Measurements from ENCODE around the gene TAS1R2. TPM values are rescaled to one million over a fixed set of nuclear protein-coding genes. Genes with fewer than 3 reads are reported as not detected.
"Not testable (repeated sequence)": the region's sequence is repeated elsewhere in the genome, so short reads cannot be mapped to it uniquely, and the experiment has no call there.

The TAS1R2 gene
- total RNA-seq, 5 donors from 2014 or later (not counting 1 experiment from before 2014, with no cell fraction given): not detected

GRCh38 chr1:18856435-18856834 lies 3.0 kb downstream of the TAS1R2 start:
- no peaks in the 10 kb centered on the region for H3K4me1 Mint-ChIP-seq
- H3K4me3 ChIP-seq (ENCODE audit: control insufficient read depth in 1 of 2, extremely low read depth in 1 of 2, low read length in 1 of 2): no peak overlapping the region
- POLR2A ChIA-PET: no interaction called here
- no peaks in the 10 kb centered on the region for H3K36me3 ChIP-seq (ENCODE audit: control insufficient read depth in 2 of 2, extremely low read depth in 1 of 2, insufficient read depth in 1 of 2, low read length in 1 of 2)
- ATAC-seq (replicated peaks in 1 of 4) (no peak), DNase-seq (no peak)
- H3K27me3 ChIP-seq (replicated peaks in 1 of 2; ENCODE audit: control insufficient read depth in 2 of 2, extremely low read depth in 1 of 2, insufficient read depth in 2 of 2, low read length in 1 of 2): peaks cover 0 to 20% of the 10 kb centered on the region in 2 experiments
- H3K4me3 Mint-ChIP-seq: no peak overlapping the region
- H3K27me3 Mint-ChIP-seq: peaks cover 11 to 12% of the 10 kb centered on the region in 2 donors
- no CpG with 5 or more reads among the region's 1 CpG for WGBS (ENCODE audit: insufficient coverage)
- H3K27ac Mint-ChIP-seq: no peak overlapping the region
- H3K27ac ChIP-seq (ENCODE audit: low read length): no peak overlapping the region
- H3K9me3 ChIP-seq: no peaks in the 10 kb centered on the region
- no peaks in the 10 kb centered on the region for H3K9me3 Mint-ChIP-seq
- CTCF ChIA-PET: no interaction called here
- no peaks in the 10 kb centered on the region for H3K36me3 Mint-ChIP-seq
- H3K4me1 ChIP-seq (ENCODE audit: control insufficient read depth in 1 of 2, extremely low read depth in 1 of 2, insufficient read depth in 2 of 2, low read length in 2 of 2): no peaks in the 10 kb centered on the region

DNA sequence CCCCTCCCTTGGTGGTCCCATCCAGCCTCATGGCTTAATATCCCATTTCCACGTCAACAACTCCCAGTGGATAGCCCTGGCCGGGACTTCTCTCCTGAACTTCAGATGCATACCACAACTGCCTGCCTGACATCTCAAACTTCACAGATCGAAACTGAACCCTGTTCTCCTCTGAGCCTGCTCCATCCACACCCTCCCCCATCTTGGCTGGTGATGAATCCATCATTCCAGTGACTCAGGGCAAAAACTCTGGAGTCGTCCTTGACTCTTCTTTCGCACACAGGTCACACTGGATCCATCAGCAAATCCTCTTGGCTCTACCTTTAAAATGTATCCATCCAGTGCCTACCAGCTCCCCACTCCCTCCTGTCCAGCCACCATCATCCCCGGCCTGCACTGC lies 3.9 kb downstream of the TAS1R2 start:
- ATAC-seq (replicated peaks in 1 of 4) (no peak), DNase-seq (no peak)
- H3K4me1 ChIP-seq (ENCODE audit: control insufficient read depth in 1 of 2, extremely low read depth in 1 of 2, insufficient read depth in 2 of 2, low read length in 2 of 2): no peaks in the 10 kb centered on the region
- no peaks in the 10 kb centered on the region for H3K9me3 ChIP-seq
- H3K4me1 Mint-ChIP-seq: no peaks in the 10 kb centered on the region
- ChIA-PET CTCF (interaction anchor here in 1 of 2 donors (0.5 kb wide), 1 partner anchor 71 kb away, joined by 4 read pairs; no protein-coding TSS in a partner anchor), POLR2A (no interaction called here)
- peaks cover 11 to 12% of the 10 kb centered on the region in 2 donors for H3K27me3 Mint-ChIP-seq
- no peak overlapping the region for H3K4me3 Mint-ChIP-seq
- peaks cover 0 to 26% of the 10 kb centered on the region in 2 experiments for H3K27me3 ChIP-seq (replicated peaks in 1 of 2; ENCODE audit: control insufficient read depth in 2 of 2, extremely low read depth in 1 of 2, insufficient read depth in 2 of 2, low read length in 1 of 2)
- no peak overlapping the region for H3K27ac Mint-ChIP-seq
- H3K9me3 Mint-ChIP-seq: no peaks in the 10 kb centered on the region
- no peak overlapping the region for H3K27ac ChIP-seq (ENCODE audit: low read length)
- no peak overlapping the region for H3K4me3 ChIP-seq (ENCODE audit: control insufficient read depth in 1 of 2, extremely low read depth in 1 of 2, low read length in 1 of 2)
- no peaks in the 10 kb centered on the region for H3K36me3 Mint-ChIP-seq
- WGBS (ENCODE audit: insufficient coverage): 68% methylated on average over 6 of the region's 6 CpGs
- H3K36me3 ChIP-seq (ENCODE audit: control insufficient read depth in 2 of 2, extremely low read depth in 1 of 2, insufficient read depth in 1 of 2, low read length in 1 of 2): no peaks in the 10 kb centered on the region

- Mint-ChIP-seq H3K27ac (no peak overlapping the region), H3K27me3 (peaks cover 11 to 12% of the 10 kb centered on the region in 2 donors), H3K4me3 (no peak overlapping the region), H3K4me1 (no peaks in the 10 kb centered on the region), H3K9me3 (no peaks in the 10 kb centered on the region), H3K36me3 (no peaks in the 10 kb centered on the region)
- ATAC-seq (replicated peaks in 1 of 4) (no peak), DNase-seq (no peak)
- Histone ChIP-seq H3K4me3 (ENCODE audit: control insufficient read depth in 1 of 2, extremely low read depth in 1 of 2, low read length in 1 of 2) (no peak overlapping the region), H3K4me1 (ENCODE audit: control insufficient read depth in 1 of 2, extremely low read depth in 1 of 2, insufficient read depth in 2 of 2, low read length in 2 of 2) (no peaks in the 10 kb centered on the region), H3K9me3 (no peaks in the 10 kb centered on the region), H3K27me3 (replicated peaks in 1 of 2; ENCODE audit: control insufficient read depth in 2 of 2, extremely low read depth in 1 of 2, insufficient read depth in 2 of 2, low read length in 1 of 2) (peaks cover 0 to 34% of the 10 kb centered on the region in 2 experiments), H3K27ac (ENCODE audit: low read length) (no peak overlapping the region), H3K36me3 (ENCODE audit: control insufficient read depth in 2 of 2, extremely low read depth in 1 of 2, insufficient read depth in 1 of 2, low read length in 1 of 2) (no peaks in the 10 kb centered on the region)
- WGBS (ENCODE audit: insufficient coverage): 85% methylated on average over 39 of the region's 49 CpGs
- ChIA-PET CTCF (no interaction called here), POLR2A (no interaction called here)
These were observed 5.0 kb downstream of the TAS1R2 start for GRCh38 chr1:18854331-18855025.

DNA sequence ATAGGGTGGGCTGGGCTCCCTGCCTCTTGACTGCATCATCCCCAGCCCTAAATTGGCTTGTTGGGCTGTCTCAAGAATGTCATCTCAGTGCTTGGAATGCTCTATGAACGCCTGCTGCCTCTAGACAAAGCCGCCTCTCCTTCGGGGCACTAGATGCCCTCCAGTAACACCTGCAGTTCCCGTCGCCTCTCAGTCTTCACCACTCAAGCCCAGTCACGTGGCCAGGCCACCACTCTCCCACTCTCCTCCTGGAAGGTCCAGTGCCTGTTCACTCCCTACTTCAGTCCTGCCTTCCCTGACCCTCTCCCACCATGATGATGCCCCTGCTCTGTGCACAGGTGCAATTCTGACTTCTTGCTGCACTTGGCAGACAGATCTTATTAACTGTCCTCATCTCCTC lies 7.0 kb downstream of the TAS1R2 start:
- Mint-ChIP-seq H3K4me3 (no peak overlapping the region), H3K4me1 (no peaks in the 10 kb centered on the region)
- no peak for DNase-seq

DNA sequence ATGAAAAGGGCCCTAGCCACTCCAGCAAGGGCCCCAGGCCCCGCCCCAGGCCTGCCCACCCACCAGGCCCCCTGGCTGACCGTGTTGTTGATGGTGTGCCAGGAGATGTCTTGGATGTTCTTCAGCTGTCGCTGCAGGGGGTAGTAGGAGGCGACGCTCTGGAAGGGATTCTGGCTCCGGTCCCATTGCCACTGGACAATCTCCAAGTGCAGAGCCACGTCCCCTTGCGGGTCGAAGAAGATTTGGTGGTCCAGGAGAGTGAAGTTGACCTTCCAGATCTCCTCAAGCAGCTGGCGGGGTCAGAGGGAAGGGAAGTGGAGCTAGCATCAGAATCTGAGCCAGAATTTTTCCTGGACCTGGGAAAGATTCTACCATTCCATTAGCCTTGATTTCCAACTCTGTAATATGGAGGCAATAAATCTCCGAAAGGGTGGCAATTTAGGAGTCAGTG lies 10.2 kb downstream of the TAS1R2 start:
- Histone ChIP-seq H3K27ac (ENCODE audit: low read length) (no peak overlapping the region), H3K27me3 (replicated peaks in 1 of 2; ENCODE audit: control insufficient read depth in 2 of 2, extremely low read depth in 1 of 2, insufficient read depth in 2 of 2, low read length in 1 of 2) (peaks cover 0 to 39% of the 10 kb centered on the region in 2 experiments), H3K36me3 (ENCODE audit: control insufficient read depth in 2 of 2, extremely low read depth in 1 of 2, insufficient read depth in 1 of 2, low read length in 1 of 2) (no peaks in the 10 kb centered on the region), H3K9me3 (no peaks in the 10 kb centered on the region), H3K4me1 (ENCODE audit: control insufficient read depth in 1 of 2, extremely low read depth in 1 of 2, insufficient read depth in 2 of 2, low read length in 2 of 2) (no peaks in the 10 kb centered on the region), H3K4me3 (ENCODE audit: control insufficient read depth in 1 of 2, extremely low read depth in 1 of 2, low read length in 1 of 2) (no peak overlapping the region)
- H3K27ac Mint-ChIP-seq: no peak overlapping the region
- DNase-seq (no peak), ATAC-seq (replicated peaks in 1 of 4) (no peak)
- H3K27me3 Mint-ChIP-seq: peaks cover 3 to 4% of the 10 kb centered on the region in 2 donors
- no peaks in the 10 kb centered on the region for H3K4me1 Mint-ChIP-seq
- H3K36me3 Mint-ChIP-seq: no peaks in the 10 kb centered on the region
- H3K9me3 Mint-ChIP-seq: peaks cover under 1 to 4% (median 3%) of the 10 kb centered on the region in 3 donors
- H3K4me3 Mint-ChIP-seq: no peak overlapping the region
- POLR2A ChIA-PET: no interaction called here
- WGBS (ENCODE audit: insufficient coverage): 73% methylated on average over 8 of the region's 11 CpGs
- CTCF ChIA-PET: no interaction called here

More for the DNA sequence above, 7.0 kb downstream of the TAS1R2 start:
- H3K36me3 ChIP-seq (ENCODE audit: control insufficient read depth in 2 of 2, extremely low read depth in 1 of 2, insufficient read depth in 1 of 2, low read length in 1 of 2): no peaks in the 10 kb centered on the region
- H3K27ac ChIP-seq (ENCODE audit: low read length): no peak overlapping the region
- Mint-ChIP-seq H3K36me3 (no peaks in the 10 kb centered on the region), H3K27ac (no peak overlapping the region), H3K27me3 (peaks cover 11 to 12% of the 10 kb centered on the region in 2 donors), H3K9me3 (peaks cover 0 to 3% (median 0%) of the 10 kb centered on the region in 3 donors)
- H3K4me3 ChIP-seq (ENCODE audit: control insufficient read depth in 1 of 2, extremely low read depth in 1 of 2, low read length in 1 of 2): no peak overlapping the region
- no peaks in the 10 kb centered on the region for H3K4me1 ChIP-seq (ENCODE audit: control insufficient read depth in 1 of 2, extremely low read depth in 1 of 2, insufficient read depth in 2 of 2, low read length in 2 of 2)
- H3K9me3 ChIP-seq: no peaks in the 10 kb centered on the region
- 42% methylated on average over 5 of the region's 6 CpGs for WGBS (ENCODE audit: insufficient coverage)
- H3K27me3 ChIP-seq (replicated peaks in 1 of 2; ENCODE audit: control insufficient read depth in 2 of 2, extremely low read depth in 1 of 2, insufficient read depth in 2 of 2, low read length in 1 of 2): peaks cover 0 to 40% of the 10 kb centered on the region in 2 experiments
- POLR2A ChIA-PET: no interaction called here
- CTCF ChIA-PET: no interaction called here
- ATAC-seq (replicated peaks in 1 of 4): no peak

DNA sequence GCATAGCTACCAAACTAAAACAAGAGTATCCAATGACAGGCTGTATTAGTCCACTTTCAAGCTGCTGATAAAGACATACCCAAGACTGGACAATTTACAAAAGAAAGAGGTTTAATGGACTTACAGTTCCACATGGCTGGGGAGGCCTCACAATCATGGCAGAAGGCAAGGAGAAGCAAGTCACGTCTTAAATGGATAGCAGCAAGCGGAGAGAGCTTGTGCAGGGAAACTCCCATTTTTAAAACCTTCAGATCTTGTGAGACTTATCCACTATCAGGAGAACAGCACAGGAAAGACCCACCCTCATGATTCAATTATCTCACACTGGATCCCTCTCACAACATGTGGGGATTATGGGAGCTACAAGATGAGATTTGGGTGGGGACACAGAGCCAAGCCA lies 11.7 kb downstream of the TAS1R2 start:
- H3K36me3 Mint-ChIP-seq; H3K4me1 ChIP-seq (ENCODE audit: control insufficient read depth in 1 of 2, extremely low read depth in 1 of 2, insufficient read depth in 2 of 2, low read length in 2 of 2); H3K9me3 Mint-ChIP-seq; POLR2A ChIA-PET; H3K9me3 ChIP-seq; H3K27ac Mint-ChIP-seq; H3K4me3 ChIP-seq (ENCODE audit: control insufficient read depth in 1 of 2, extremely low read depth in 1 of 2, low read length in 1 of 2); H3K36me3 ChIP-seq (ENCODE audit: control insufficient read depth in 2 of 2, extremely low read depth in 1 of 2, insufficient read depth in 1 of 2, low read length in 1 of 2); DNase-seq; H3K4me1 Mint-ChIP-seq; H3K4me3 Mint-ChIP-seq; CTCF ChIA-PET; ATAC-seq (replicated peaks in 1 of 4); H3K27me3 Mint-ChIP-seq; H3K27ac ChIP-seq (ENCODE audit: low read length): not testable (repeated sequence)
- peaks cover 0 to 35% of the 10 kb centered on the region in 2 experiments for H3K27me3 ChIP-seq (replicated peaks in 1 of 2; ENCODE audit: control insufficient read depth in 2 of 2, extremely low read depth in 1 of 2, insufficient read depth in 2 of 2, low read length in 1 of 2)
- no CpG with 5 or more reads among the region's 2 CpGs for WGBS (ENCODE audit: insufficient coverage)
